Naive B cell (primary cell): ENCODE results near the gene BHLHA15. TPM values are rescaled to one million over a fixed set of nuclear protein-coding genes. Genes with fewer than 3 reads are reported as not detected.

Source experiments
- ATAC-seq, 2 donors: fragments of 150-1000 bp; cut with Tn5 transposase; 2 replicates each; pipeline ENCODE4 v1.10.0; 2021; ENCODE audit warnings: low read depth in 2 of 2, mild to moderate bottlenecking in 2 of 2, moderate library complexity in 2 of 2
- DNase-seq: peaks from one replicate; pipeline ENCODE4 v3.0.0; 2022
- H3K27ac Mint-ChIP-seq, 6 donors: one replicate each; pipeline ENCODE4 v1.8.0; 2020 to 2022; ENCODE audit warnings: mild to moderate bottlenecking in 6 of 6, mixed read lengths in 6 of 6, moderate library complexity in 5 of 6, inconsistent platforms in 2 of 6
- H3K27me3 Mint-ChIP-seq, 3 donors: one replicate each; pipeline ENCODE4 v1.8.0; 2021 to 2022; ENCODE audit warnings: mixed read lengths in 3 of 3, mild to moderate bottlenecking in 1 of 3
- H3K36me3 Mint-ChIP-seq, 2 donors: one replicate each; pipeline ENCODE4 v1.8.0; 2020 to 2022; ENCODE audit warnings: mixed read lengths in 2 of 2, inconsistent platforms in 1 of 2, mild to moderate bottlenecking in 1 of 2
- H3K4me1 Mint-ChIP-seq, 3 donors: one replicate each; pipeline ENCODE4 v1.8.0; 2020 to 2022; ENCODE audit warnings: mixed read lengths in 3 of 3, inconsistent platforms in 1 of 3, mild to moderate bottlenecking in 1 of 3, moderate library complexity in 1 of 3
- H3K4me3 Mint-ChIP-seq, 8 donors: one replicate each; pipeline ENCODE4 v1.8.0; 2020 to 2022; ENCODE audit warnings: mild to moderate bottlenecking in 8 of 8, mixed read lengths in 8 of 8, moderate library complexity in 8 of 8, inconsistent platforms in 2 of 8
- H3K9me3 Mint-ChIP-seq, 7 donors: one replicate each; pipeline ENCODE4 v1.8.0; 2020 to 2022; ENCODE audit warnings: mixed read lengths in 7 of 7, mild to moderate bottlenecking in 5 of 7, inconsistent platforms in 2 of 7, moderate library complexity in 1 of 7
- polyA plus RNA-seq, 6 donors: library from polyadenylated mRNA; unstranded; fragments of 300-500 nt; fragmentation: Illumina TruSeq; gene quantifications; one replicate each; pipeline ENCODE4 v1.2.3, GENCODE V29; 2021; ENCODE audit warnings: low read depth in 6 of 6

Gene BHLHA15
- polyA plus RNA-seq, 6 donors from 2014 or later, result 0.61 to 3.9 (median 1.7) TPM; not detected in 2

GRCh38 chr7:98204670-98205069, 6.6 kb upstream of the BHLHA15 start:
- no peak for ATAC-seq
- H3K9me3 Mint-ChIP-seq, result no peaks in the 10 kb centered on the region
- H3K4me3 Mint-ChIP-seq, result peak overlapping the region in 4 of 8 donors; percentile 22 to 56 (median 35)
- peaks cover 38 to 59% (median 49%) of the 10 kb centered on the region in 3 donors for H3K4me1 Mint-ChIP-seq
- DNase-seq, result no peak
- H3K36me3 Mint-ChIP-seq, result peaks cover 6 to 17% of the 10 kb centered on the region in 2 donors
- peaks cover 0 to 15% (median 11%) of the 10 kb centered on the region in 3 donors for H3K27me3 Mint-ChIP-seq
- H3K27ac Mint-ChIP-seq, result peak overlapping the region in 2 of 6 donors; percentile 21 to 82

GRCh38 chr7:98205162-98205845, 5.9 kb upstream of the BHLHA15 start:
- H3K27ac Mint-ChIP-seq, result no peak overlapping the region
- peaks cover 0 to 15% (median 12%) of the 10 kb centered on the region in 3 donors for H3K27me3 Mint-ChIP-seq
- no peak for ATAC-seq
- no peak for DNase-seq
- H3K4me3 Mint-ChIP-seq, result peak overlapping the region in 4 of 8 donors; percentile 5 to 56 (median 31)
- H3K4me1 Mint-ChIP-seq, result peaks cover 32 to 59% (median 46%) of the 10 kb centered on the region in 3 donors
- peaks cover 6 to 17% of the 10 kb centered on the region in 2 donors for H3K36me3 Mint-ChIP-seq
- H3K9me3 Mint-ChIP-seq, result no peaks in the 10 kb centered on the region

- Mint-ChIP-seq H3K36me3 (peaks cover 6 to 15% of the 10 kb centered on the region in 2 donors), H3K9me3 (no peaks in the 10 kb centered on the region), H3K27ac (peak overlapping the region in 1 of 6 donors; percentile 74), H3K4me1 (peaks cover 19 to 48% (median 33%) of the 10 kb centered on the region in 3 donors), H3K27me3 (peaks cover 0 to 17% (median 10%) of the 10 kb centered on the region in 3 donors), H3K4me3 (no peak overlapping the region)
- DNase-seq (no peak), ATAC-seq (no peak)
Measured at GRCh38 chr7:98206451-98207330, 4.5 kb upstream of the BHLHA15 start.

GRCh38 chr7:98209166-98209920, 1.9 kb upstream of the BHLHA15 start:
- DNase-seq, result no peak
- Mint-ChIP-seq H3K4me1 (peaks cover 9 to 27% (median 12%) of the 10 kb centered on the region in 3 donors), H3K36me3 (peaks cover 6 to 8% of the 10 kb centered on the region in 2 donors), H3K4me3 (peak overlapping the region; percentile 49 to 81 (median 64)), H3K27me3 (peaks cover 0 to 26% (median 10%) of the 10 kb centered on the region in 3 donors), H3K9me3 (no peaks in the 10 kb centered on the region), H3K27ac (peak overlapping the region in 2 of 6 donors; percentile 34 to 42)
- ATAC-seq, result no peak

GRCh38 chr7:98210513-98211220, 572 bp upstream of the BHLHA15 start:
- no peak for ATAC-seq
- DNase-seq, result no peak
- H3K4me1 Mint-ChIP-seq, result peaks cover 4 to 23% (median 9%) of the 10 kb centered on the region in 3 donors
- no peaks in the 10 kb centered on the region for H3K9me3 Mint-ChIP-seq
- H3K36me3 Mint-ChIP-seq, result peaks cover 0 to 5% of the 10 kb centered on the region in 2 donors
- H3K4me3 Mint-ChIP-seq, result peak overlapping the region in 4 of 8 donors; percentile 47 to 81 (median 58)
- H3K27me3 Mint-ChIP-seq, result peaks cover 0 to 16% (median 10%) of the 10 kb centered on the region in 3 donors
- H3K27ac Mint-ChIP-seq, result peak overlapping the region in 1 of 6 donors; percentile 42

GRCh38 chr7:98211676-98212531, 665 bp downstream of the BHLHA15 start:
- peaks cover 4 to 20% (median 9%) of the 10 kb centered on the region in 3 donors for H3K4me1 Mint-ChIP-seq
- ATAC-seq (no peak), DNase-seq (no peak)
- H3K9me3 Mint-ChIP-seq, result no peaks in the 10 kb centered on the region
- peak overlapping the region in 7 of 8 donors; percentile 30 to 92 (median 64) for H3K4me3 Mint-ChIP-seq
- H3K27me3 Mint-ChIP-seq, result peaks cover 0 to 13% (median 5%) of the 10 kb centered on the region in 3 donors
- no peaks in the 10 kb centered on the region for H3K36me3 Mint-ChIP-seq
- no peak overlapping the region for H3K27ac Mint-ChIP-seq

GRCh38 chr7:98212532-98213041, 1.3 kb downstream of the BHLHA15 start:
- H3K27ac Mint-ChIP-seq, result no peak overlapping the region
- peak overlapping the region in 4 of 8 donors; percentile 38 to 73 (median 50) for H3K4me3 Mint-ChIP-seq
- DNase-seq (no peak), ATAC-seq (no peak)
- H3K4me1 Mint-ChIP-seq, result peaks cover 4 to 20% (median 9%) of the 10 kb centered on the region in 3 donors
- no peaks in the 10 kb centered on the region for H3K36me3 Mint-ChIP-seq
- peaks cover 0 to 11% (median 5%) of the 10 kb centered on the region in 3 donors for H3K27me3 Mint-ChIP-seq
- no peaks in the 10 kb centered on the region for H3K9me3 Mint-ChIP-seq

- DNase-seq (no peak), ATAC-seq (no peak)
- Mint-ChIP-seq H3K27ac (no peak overlapping the region), H3K36me3 (no peaks in the 10 kb centered on the region), H3K9me3 (no peaks in the 10 kb centered on the region), H3K27me3 (peaks cover 0 to 11% (median 9%) of the 10 kb centered on the region in 3 donors), H3K4me1 (peaks cover 8 to 26% (median 14%) of the 10 kb centered on the region in 3 donors), H3K4me3 (peak overlapping the region in 2 of 8 donors; percentile 16 to 44)
Measured at GRCh38 chr7:98213296-98213887, 2.2 kb downstream of the BHLHA15 start.

- Mint-ChIP-seq H3K9me3 (no peaks in the 10 kb centered on the region), H3K36me3 (no peaks in the 10 kb centered on the region), H3K27me3 (peaks cover 0 to 11% (median 9%) of the 10 kb centered on the region in 3 donors), H3K4me1 (peaks cover 15 to 33% (median 21%) of the 10 kb centered on the region in 3 donors), H3K27ac (peak overlapping the region in 1 of 6 donors; percentile 44), H3K4me3 (no peak overlapping the region)
- ATAC-seq, result no peak
- DNase-seq, result no peak
Measured at GRCh38 chr7:98213888-98214810, 2.9 kb downstream of the BHLHA15 start.

GRCh38 chr7:98214811-98215321, 3.6 kb downstream of the BHLHA15 start:
- Mint-ChIP-seq H3K4me3 (peak overlapping the region in 1 of 8 donors; percentile 21), H3K27me3 (peaks cover 0 to 11% (median 4%) of the 10 kb centered on the region in 3 donors), H3K27ac (no peak overlapping the region), H3K9me3 (no peaks in the 10 kb centered on the region), H3K4me1 (peaks cover 23 to 35% (median 25%) of the 10 kb centered on the region in 3 donors), H3K36me3 (no peaks in the 10 kb centered on the region)
- DNase-seq, result no peak
- ATAC-seq, result no peak
